DOHH2 (cell line): Measurements from ENCODE around the gene MAPK13.
A peak's percentile ranks its signal among the peaks of the same experiment; 100 is the strongest.

Experiments used
- H3F3A ChIP-seq: fragments of 200-600 bp; sonication (generic), shearing (Covaris generic); 2 replicates; pipeline ENCODE4 v1.6.0; 2016; ENCODE audit warnings: antibody characterized with exemption, mild to moderate bottlenecking; ENCODE audit not compliant: control insufficient read depth, insufficient read depth
- H3K27ac ChIP-seq: fragments of 200-600 bp; sonication (generic); 2 replicates; pipeline ENCODE4 v1.5.1; 2014; ENCODE audit warnings: low read depth, mild to moderate bottlenecking, low read length, moderate library complexity
- H3K27me3 ChIP-seq: fragments of 200-600 bp; sonication (generic); 2 replicates; pipeline ENCODE4 v1.6.1; 2014; ENCODE audit warnings: mild to moderate bottlenecking, low read length, mixed read lengths; ENCODE audit not compliant: control insufficient read depth
- H3K36me3 ChIP-seq: fragments of 200-600 bp; sonication (generic); 2 replicates; pipeline ENCODE4 v1.6.1; 2014; ENCODE audit warnings: mild to moderate bottlenecking, low read length, moderate library complexity, mixed read lengths; ENCODE audit not compliant: control insufficient read depth
- H3K4me1 ChIP-seq: fragments of 200-600 bp; sonication (generic); 2 replicates; pipeline ENCODE4 v1.6.1; 2014; ENCODE audit warnings: mild to moderate bottlenecking, low read length, mixed read lengths; ENCODE audit not compliant: control insufficient read depth
- H3K4me2 ChIP-seq: fragments of 200-600 bp; sonication (generic); 2 replicates; pipeline ENCODE4 v1.6.0; 2014; ENCODE audit warnings: mild to moderate bottlenecking, low read length, moderate library complexity
- H3K4me3 ChIP-seq: fragments of 200-600 bp; sonication (generic); 2 replicates; pipeline ENCODE4 v1.5.1; 2014; ENCODE audit warnings: mild to moderate bottlenecking, low read length, mixed read lengths
- H3K79me2 ChIP-seq: fragments of 200-600 bp; sonication (generic); 2 replicates; pipeline ENCODE4 v1.6.1; 2014; ENCODE audit warnings: mild to moderate bottlenecking, low read length, mixed read lengths; ENCODE audit not compliant: control insufficient read depth
- H3K9me2 ChIP-seq: fragments of 200-600 bp; sonication (generic); replicated peaks from 2 replicates; pipeline ENCODE4 v1.6.1; 2014; ENCODE audit warnings: mild to moderate bottlenecking, low read length, mixed read lengths; ENCODE audit not compliant: control insufficient read depth
- H3K9me3 ChIP-seq: fragments of 200-600 bp; sonication (generic); 2 replicates; pipeline ENCODE4 v1.6.1; 2014; ENCODE audit warnings: antibody characterized with exemption, low read length, mixed read lengths; ENCODE audit not compliant: control insufficient read depth, insufficient read depth
- H4K20me1 ChIP-seq: fragments of 200-600 bp; sonication (generic); 2 replicates; pipeline ENCODE4 v1.6.0; 2014; ENCODE audit warnings: low read depth, mild to moderate bottlenecking, antibody characterized with exemption, low read length, moderate library complexity; ENCODE audit not compliant: control insufficient read depth, insufficient read depth
- EZH2phosphoT487 ChIP-seq: fragments of 200-600 bp; sonication (generic); IDR thresholded peaks from 2 replicates; pipeline ENCODE4 v1.6.1; 2017; ENCODE audit warnings: borderline replicate concordance, mild to moderate bottlenecking, antibody characterized with exemption, low read length, moderate library complexity, mixed read lengths
- TF ChIP-seq, protein P1 (sequence below): fragments of 200-600 bp; sonication (generic); IDR thresholded peaks from one replicate; pipeline ENCODE4 v1.5.1; 2014; ENCODE audit warnings: antibody characterized with exemption, mild to moderate bottlenecking, low read depth, low read length; ENCODE audit not compliant: poor library complexity, severe bottlenecking

The MAPK13 gene

GRCh38 chr6:36115412-36115811 is 14.9 kb upstream of the MAPK13 start:
- Histone ChIP-seq H3K9me2 (no peaks in the 10 kb centered on the region), H3K4me3 (peak overlapping the region; percentile 59), H3K79me2 (no peaks in the 10 kb centered on the region), H3F3A (peaks cover 43% of the 10 kb centered on the region), H3K36me3 (peaks cover 3% of the 10 kb centered on the region), H3K9me3 (no peaks in the 10 kb centered on the region), H3K4me1 (peaks cover 100% of the 10 kb centered on the region), H3K27ac (peak overlapping the region; percentile 90), H3K4me2 (peak overlapping the region; percentile 81), H4K20me1 (no peaks in the 10 kb centered on the region), H3K27me3 (no peaks in the 10 kb centered on the region)
- TF ChIP-seq, protein P1, sequence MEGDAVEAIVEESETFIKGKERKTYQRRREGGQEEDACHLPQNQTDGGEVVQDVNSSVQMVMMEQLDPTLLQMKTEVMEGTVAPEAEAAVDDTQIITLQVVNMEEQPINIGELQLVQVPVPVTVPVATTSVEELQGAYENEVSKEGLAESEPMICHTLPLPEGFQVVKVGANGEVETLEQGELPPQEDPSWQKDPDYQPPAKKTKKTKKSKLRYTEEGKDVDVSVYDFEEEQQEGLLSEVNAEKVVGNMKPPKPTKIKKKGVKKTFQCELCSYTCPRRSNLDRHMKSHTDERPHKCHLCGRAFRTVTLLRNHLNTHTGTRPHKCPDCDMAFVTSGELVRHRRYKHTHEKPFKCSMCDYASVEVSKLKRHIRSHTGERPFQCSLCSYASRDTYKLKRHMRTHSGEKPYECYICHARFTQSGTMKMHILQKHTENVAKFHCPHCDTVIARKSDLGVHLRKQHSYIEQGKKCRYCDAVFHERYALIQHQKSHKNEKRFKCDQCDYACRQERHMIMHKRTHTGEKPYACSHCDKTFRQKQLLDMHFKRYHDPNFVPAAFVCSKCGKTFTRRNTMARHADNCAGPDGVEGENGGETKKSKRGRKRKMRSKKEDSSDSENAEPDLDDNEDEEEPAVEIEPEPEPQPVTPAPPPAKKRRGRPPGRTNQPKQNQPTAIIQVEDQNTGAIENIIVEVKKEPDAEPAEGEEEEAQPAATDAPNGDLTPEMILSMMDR: no peak
- no peak for TF ChIP-seq EZH2phosphoT487

GRCh38 chr6:36116066-36116864 is 14.0 kb upstream of the MAPK13 start:
- H3F3A ChIP-seq: peaks cover 40% of the 10 kb centered on the region
- H4K20me1 ChIP-seq: no peaks in the 10 kb centered on the region
- H3K9me3 ChIP-seq: no peaks in the 10 kb centered on the region
- H3K27me3 ChIP-seq: no peaks in the 10 kb centered on the region
- peak overlapping the region; percentile 81 for H3K4me2 ChIP-seq
- no peak for TF ChIP-seq EZH2phosphoT487
- TF ChIP-seq, protein P1: no peak
- H3K27ac ChIP-seq: peak overlapping the region; percentile 90; the same call in 1 of the 2 replicates
- H3K4me1 ChIP-seq: peaks cover 100% of the 10 kb centered on the region
- H3K9me2 ChIP-seq: no peaks in the 10 kb centered on the region
- H3K4me3 ChIP-seq: peak overlapping the region; percentile 12; the same call in 1 of the 2 replicates
- H3K36me3 ChIP-seq: no peaks in the 10 kb centered on the region
- no peaks in the 10 kb centered on the region for H3K79me2 ChIP-seq

- Histone ChIP-seq H4K20me1 (no peaks in the 10 kb centered on the region), H3F3A (peaks cover 39% of the 10 kb centered on the region), H3K36me3 (no peaks in the 10 kb centered on the region), H3K9me2 (no peaks in the 10 kb centered on the region), H3K27ac (peak overlapping the region; percentile 22; the same call in 1 of the 2 replicates), H3K4me1 (peaks cover 100% of the 10 kb centered on the region), H3K4me3 (no peak overlapping the region), H3K79me2 (no peaks in the 10 kb centered on the region), H3K9me3 (no peaks in the 10 kb centered on the region), H3K4me2 (no peak overlapping the region), H3K27me3 (no peaks in the 10 kb centered on the region)
- no peak for TF ChIP-seq EZH2phosphoT487
Measured at GRCh38 chr6:36116943-36117342, 13.4 kb upstream of the MAPK13 start.
